ENCODE measurements around the gene IQSEC3.
"Not testable (repeated sequence)": the region's sequence is repeated elsewhere in the genome, so short reads cannot be mapped to it uniquely, and the experiment has no call there.

Gene IQSEC3

DNA sequence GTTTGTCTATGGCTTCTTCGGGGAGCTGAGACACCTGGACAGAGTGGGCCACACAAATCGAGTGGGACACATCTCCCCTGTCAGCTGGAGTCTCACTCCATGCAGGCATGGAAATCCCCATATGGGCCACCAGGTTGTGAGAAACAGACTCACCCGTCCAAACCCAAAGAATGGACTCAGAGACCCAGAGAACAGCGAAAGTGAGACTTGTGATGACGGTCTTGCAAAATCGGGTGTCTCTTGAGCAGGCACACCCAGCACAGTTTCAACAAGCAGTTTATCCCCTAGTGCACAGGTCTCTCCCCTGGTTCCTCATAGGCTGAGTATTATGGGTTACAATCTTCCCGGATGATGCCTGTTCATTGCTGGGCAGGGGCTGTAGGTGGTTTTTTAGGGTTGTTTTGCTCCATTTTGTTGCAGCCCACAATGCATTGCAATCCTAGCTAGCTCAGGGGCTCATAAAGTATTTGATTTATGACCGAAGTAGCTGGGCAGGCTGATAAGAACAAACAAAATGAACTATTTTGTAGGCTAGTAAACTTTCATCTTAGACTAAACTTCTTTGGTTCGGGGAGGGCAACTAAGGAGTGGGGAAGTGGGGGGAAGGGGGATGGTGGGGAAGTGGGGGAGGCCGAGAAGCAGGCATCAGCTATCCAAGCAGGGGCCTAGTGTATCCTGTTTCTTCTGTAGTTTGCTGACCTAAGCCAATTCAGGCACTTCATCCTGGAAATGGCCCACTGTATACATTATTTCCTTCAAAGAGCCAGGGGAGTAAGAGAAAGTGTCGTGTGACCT is 45.3 kb downstream of the IQSEC3 start:
- DNase-seq (ENCODE audit: low read depth): no peak

DNA sequence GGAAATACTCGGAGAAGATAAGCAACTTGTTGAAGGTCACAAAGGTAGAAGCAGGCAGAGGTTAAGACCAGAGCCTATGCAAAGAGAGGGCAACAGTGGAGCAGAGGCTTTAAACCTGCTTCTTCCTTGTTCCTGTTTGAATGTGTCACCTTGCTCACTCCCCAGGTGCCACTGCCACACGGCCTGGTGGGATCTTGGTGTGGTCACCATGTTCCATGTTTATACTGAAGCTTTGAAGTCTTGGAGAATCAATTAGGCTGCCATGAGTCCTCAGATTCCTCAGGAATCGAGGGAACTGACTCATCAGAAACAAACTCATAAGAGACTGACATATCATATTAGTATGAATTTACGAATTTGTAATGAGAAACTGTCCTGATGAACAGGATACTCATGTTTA is 46.8 kb downstream of the IQSEC3 start:
- no peak for DNase-seq (ENCODE audit: low read depth)

DNA sequence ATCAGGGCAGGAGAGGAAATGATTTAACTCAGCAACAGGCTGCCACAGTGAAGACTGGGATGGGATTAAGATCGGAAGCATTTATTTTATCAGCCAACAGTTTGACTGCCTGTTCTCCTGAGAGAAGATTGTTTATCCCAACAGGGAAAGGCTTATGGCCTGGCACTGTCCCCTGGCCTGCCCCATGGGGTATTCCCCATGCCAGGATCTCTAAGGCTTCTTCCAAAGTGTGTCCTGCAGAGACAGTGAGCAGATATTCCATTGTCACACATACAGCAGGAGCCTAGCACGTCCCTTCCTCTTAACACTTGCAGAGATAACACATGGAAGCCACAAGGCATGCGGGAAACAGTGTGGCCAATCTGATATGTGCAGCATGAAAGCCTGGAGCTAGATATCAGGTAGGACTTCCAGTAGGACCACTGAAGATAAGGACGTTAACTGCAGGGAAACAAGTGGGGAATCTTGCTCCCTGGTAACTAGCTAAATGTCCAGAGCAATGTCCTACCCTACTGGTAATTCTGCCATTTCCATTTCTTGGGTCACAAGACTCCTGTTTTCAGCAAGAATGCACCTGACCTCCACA is 48.2 kb downstream of the IQSEC3 start:
- DNase-seq (ENCODE audit: low read depth): no peak

DNA sequence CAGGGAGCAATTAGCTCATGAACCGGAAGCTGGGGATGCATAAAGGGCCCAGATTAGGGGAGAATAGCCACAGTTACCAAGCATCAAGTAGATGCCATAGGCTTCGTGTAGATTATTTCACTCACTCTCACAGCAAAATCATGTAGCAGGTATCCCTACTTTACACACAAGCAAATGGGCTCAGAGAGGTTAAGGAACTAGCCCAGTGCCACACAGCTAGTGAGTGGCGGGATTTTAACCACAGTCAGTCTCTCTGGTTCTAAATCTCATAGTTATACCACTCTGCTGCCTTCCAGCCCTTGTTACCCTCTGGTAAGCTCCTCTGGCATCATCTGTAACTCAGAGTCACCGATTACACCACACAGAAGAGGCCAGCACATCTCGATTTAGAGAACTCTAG is 49.0 kb downstream of the IQSEC3 start:
- DNase-seq (ENCODE audit: low read depth): no peak

DNA sequence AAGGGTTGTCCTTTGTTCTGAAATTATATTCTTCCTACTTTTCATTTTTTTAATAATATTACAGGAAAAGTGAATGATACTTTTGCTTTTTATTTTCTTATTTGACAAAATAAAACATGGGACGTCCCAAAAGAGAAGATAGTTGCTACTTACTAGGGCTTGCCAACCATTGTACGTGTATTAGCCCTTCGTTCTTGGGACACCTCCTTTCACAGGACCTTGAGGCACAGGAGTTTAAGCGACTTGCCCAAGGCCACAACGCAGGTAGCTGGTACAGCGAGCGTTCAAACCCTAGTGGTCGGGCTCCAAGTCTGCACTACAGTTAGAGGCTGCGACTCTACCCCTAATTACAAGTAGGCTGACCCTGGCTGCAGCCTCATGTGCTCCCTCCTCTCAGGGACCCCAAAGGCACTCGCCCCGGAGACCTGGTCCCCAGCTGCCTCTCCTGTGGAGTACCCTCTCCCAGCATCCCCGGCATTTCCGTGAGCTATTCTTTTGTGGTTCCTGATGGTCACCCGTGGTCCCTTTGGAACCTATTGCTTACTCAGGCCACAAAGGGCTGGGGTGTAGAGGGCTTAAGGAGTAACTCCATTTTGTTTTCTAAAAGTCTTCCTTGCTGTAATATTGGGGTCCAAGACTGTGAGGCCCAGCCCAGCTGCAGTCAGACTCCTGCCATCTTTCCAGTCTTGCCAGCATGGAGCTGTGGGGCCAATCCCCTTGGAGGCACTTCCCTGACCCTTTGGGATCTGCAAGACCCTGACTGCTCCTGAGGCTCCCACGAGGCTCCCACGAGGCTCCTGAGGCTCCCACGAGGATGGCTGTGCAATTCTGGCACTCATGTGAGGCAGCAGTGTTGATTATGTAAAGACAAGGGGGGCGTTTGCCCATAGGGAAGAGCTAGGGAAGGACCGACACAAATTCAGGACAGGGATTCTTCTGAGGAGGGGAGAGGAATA is 49.7 kb downstream of the IQSEC3 start:
- DNase-seq (ENCODE audit: low read depth): no peak

DNA sequence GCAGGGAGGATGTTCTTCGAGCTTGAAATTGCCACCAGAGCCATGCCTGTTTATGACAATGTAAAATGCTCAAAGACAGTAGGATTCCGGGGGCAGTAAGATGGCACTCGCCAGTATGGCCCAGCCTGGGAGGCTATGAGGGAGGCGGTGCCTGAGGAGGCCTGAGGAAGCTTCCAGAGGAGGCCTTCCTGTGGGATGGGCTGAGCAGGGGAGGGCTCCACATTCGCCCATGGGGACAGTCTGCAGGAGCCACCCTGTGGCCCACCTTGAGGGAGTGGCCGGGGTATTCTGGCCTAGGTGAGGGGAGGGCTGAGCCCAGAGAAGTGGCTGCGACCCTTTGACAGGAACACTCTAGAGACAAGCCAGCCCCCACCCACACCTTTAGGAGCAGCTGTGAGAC is 50.7 kb downstream of the IQSEC3 start:
- DNase-seq (ENCODE audit: low read depth): no peak

DNA sequence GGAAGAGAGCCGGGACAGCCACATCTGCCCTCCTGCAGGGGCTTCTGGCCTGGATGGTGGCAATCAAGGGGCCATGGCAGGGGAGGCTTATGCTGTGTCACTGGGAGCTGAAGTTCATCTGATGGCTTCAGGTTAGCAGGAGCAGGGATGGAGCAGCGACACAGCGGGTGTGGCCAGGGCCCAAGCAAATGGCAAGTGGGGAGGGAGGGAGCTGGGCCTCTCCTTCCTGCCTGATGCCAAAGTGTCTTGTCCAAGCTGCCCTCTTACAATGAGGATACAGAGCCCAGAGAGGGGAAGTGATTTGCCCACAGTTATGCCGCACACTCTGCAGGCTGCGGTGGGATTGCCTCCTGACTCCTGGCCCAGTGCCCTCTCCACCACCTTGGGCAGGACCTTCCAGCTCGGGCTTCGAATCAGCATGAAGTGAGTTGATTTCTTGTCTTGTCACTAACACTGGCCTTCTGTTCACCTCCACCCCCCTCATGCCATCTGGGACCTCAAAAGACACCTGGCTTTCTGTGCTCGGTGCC is 51.3 kb downstream of the IQSEC3 start:
- no peak for DNase-seq (ENCODE audit: low read depth)

DNA sequence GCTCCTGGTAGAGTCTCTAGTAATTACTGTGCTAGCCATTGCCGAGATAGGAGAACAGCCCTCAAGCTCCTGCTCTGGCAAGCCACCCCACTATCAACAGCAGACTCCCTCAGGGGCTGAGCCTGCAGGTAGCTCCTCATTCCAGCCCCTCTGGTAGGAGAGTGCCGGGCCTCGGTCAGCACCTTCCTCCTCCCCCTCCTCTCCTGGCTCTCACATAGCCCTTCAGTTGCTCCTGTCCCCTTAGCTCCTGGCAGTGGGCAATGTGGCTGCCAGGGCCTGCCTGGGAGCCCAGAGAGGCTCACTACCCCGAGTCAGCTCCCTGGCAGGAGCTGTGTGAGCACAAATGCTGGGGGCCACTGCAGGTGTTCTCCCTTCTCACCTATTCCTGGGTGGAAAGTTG is 52.0 kb downstream of the IQSEC3 start:
- DNase-seq (ENCODE audit: low read depth): no peak

DNA sequence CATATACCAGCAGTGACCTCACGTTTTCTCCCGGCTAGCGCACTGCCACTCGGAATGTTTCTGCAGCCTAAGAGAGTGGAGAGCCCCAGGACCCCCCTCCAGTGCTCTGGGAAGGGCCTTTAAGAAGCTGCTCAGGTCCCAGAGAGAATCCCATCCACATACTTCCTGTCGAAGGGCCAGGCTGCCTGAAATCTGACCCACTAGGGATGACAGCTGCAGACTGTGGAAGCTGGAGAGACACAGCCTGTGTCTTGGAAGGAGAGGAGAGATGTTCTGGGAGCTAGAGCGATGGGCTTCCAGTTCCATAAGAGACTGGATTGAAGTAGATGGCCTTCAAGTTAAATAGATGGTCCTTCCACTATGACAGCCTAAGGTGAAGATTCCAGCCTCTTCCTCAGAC is 54.4 kb downstream of the IQSEC3 start:
- DNase-seq (ENCODE audit: low read depth): no peak

DNA sequence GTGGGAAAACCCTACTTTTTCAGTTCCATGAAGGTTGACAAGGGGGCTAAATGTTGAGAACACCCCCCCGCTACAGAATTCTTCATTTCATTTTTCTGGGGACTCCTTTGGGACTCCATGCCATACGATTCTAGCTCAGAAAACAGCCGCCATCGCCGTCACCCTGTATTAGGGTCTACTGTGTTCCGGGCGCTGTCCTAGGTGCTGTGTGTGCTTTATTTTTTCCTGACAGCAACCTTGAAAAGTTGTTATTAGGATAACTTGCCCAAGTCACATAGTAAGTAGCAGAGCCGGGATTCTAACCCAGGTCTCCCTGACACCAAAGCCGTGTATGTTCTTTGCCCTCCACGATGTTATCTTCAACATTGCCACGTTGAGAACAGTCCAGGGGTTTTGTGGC is 55.1 kb downstream of the IQSEC3 start:
- DNase-seq (ENCODE audit: low read depth): no peak

DNA sequence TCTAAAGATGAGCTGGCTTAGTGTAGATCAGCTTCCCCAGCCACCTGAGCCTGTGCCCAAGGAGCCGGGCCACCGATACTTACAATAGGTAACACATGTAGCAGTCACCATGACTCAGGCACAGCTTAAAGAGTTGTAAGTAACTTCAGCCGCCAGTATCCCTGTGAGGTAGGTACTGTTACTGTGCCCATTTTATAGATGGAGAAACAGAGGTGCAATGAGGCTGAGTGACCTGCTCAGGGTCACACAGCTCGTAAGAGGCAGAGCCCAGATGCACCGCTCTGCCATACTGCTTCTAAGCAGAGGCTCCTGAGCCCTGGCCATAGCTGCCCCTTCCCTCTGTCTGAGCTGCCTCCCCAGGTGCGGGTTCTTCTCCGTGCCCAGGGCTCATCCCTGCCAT is 58.5 kb downstream of the IQSEC3 start:
- no peak for DNase-seq (ENCODE audit: low read depth)

DNA sequence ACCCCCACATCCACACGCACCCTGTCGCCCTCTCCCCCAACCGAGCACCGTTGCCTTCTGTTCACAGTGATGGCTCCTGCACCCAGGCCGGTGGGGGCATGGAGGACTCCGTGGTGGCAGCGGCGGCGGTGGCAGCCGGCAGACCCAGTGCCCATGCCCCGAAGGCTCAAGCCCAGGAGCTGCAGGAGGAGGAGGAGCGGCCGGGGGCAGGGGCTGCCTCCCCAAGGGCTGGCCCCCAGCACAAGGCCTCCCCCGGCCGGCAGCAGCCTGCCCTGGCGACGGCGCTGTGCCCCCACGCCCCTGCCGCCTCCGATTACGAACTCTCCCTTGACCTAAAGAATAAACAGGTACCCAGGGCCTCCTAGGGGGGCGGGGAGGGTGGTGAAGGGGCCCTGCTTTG is 59.0 kb downstream of the IQSEC3 start:
- no peak for DNase-seq (ENCODE audit: low read depth)

DNA sequence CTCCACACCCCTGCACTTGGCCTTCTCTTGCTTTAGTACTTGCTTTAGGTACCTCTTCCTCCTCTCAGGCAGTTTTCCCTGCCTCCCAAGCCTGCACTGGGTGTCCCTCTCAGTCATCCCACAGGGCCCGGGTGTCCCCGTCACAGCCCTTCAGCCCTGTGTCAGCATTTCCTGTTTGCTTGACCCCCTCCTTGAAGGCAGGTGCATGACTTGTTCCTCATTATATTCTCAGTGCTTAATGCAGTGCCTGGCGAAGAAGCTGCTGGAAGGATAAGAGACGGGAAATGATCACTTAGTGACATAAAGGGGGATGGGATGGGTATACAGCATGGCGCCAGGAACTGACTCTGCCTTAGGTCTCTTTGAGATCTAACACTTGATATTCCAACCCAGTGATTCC is 61.5 kb downstream of the IQSEC3 start:
- no peak for DNase-seq (ENCODE audit: low read depth)

DNA sequence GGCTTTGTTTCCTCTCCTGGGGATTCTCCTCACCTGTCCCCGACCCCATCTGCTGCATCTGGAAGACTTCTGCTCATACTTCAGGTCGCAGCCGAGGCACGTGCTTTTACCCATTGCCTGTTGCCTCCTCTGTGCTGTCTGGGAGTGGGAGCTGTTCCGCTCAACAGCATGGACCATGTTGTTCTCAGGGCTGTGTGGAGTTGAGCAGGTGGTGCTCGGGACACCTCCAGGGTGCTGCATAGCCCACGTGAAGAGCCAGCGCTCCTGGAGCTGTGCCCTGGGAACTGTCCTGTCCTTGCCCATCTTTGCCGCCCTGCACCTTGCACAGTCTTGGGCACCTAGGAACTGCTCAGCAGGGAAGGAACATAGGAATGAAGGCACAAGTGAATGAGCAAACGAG is 62.4 kb downstream of the IQSEC3 start:
- no peak for DNase-seq (ENCODE audit: low read depth)

DNA sequence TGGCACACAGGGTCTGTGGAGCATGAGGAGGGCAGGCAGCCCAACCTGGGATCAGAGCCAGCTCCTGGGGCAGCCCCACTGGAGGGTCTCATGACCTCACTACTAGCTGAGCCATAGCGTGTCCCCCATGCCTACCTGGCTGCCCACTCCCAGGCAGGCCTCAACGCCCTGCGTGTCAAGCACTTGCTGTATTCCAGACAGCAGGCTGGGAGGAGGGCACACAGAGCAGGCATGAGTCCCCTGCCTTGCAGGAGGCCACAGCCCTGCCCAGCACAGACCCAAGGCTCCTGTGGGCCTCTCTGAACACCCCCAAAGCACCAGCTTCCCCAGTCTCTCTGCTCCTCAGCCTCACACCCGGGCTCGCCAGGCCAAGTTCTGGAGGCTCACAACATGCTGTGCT is 64.0 kb downstream of the IQSEC3 start:
- DNase-seq (ENCODE audit: low read depth): no peak

DNA sequence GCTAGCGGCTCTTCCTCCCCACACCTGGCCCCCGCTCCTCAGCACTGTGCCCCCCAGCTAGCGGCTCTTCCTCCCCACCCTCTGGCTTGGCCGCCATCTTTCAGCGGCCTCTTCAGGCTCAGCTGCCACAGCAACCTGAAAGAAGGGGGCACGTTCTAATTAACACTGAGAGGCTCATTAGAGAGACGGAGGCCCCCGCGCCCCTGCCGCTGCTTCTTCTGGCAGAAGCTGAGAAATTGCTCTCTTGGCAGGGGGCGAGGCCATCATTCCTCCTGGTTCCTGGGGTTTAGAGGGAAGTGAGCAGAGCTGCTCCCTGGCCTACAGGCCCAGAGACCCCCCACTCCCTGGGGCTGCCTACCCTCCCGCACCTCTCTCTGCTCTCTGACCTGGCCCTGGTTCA is 64.4 kb downstream of the IQSEC3 start:
- DNase-seq (ENCODE audit: low read depth): no peak

DNA sequence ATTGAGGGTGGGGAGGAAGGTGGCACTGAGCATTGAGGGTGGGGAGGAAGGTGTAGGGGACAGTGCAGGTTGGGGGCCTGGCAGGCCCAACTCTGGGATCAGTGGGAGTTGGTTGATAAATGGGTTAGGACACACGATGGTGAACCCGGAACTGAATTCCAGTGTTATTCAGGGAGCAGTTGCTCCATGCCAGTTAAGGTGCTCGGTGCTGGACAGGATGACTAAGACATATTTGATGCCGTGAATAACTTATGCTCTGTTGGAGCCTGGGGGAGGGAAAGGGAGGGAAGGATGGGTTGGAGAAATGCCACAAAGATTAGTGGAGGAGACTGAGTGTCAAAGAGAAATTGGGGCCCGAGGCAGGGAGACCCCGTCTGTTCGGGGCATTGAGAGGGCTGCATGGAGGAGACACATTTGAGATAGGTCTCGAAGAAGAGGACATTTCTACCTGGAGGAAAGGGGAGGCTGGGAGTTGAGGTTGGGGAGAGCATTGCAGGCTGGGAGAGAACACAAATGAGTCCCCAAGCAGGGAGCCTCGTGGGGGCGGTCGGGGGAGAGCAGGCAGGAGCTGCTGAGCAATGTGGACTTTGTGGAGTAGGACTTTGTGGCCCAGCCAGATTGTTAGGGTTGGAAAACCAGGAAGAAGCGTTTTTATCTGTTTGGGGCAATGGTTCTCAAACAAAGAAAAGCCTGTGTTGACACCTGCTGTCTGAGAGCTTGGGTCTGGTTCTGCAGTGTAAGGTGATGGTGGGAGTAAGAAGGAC is 65.3 kb downstream of the IQSEC3 start:
- DNase-seq (ENCODE audit: low read depth): no peak

DNA sequence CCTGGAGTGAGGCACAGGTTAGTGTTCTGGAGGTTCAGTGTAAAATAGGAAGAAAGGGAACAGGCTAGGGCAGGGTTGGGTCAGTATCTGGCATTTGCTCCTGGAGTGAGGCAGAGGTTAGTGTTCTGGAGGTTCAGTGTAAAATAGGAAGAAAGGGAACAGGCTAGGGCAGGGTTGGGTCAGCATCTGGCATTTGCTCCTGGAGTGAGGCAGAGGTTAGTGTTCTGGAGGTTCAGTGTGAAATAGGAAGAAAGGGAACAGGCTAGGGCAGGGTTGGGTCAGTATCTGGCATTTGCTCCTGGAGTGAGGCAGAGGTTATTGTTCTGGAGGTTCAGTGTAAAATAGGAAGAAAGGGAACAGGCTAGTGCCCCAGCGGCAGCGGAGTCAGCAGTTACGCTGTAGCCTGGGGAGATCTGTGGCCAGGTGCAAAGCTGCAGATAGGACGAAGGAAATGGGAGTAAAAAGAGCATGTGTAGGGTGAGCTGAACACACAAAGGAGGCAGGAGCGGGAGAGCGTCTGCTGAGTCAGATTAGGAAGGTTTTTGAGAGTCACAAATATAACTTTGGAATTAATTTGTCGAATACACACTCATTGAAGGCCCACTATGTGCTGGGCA is 67.2 kb downstream of the IQSEC3 start:
- DNase-seq (ENCODE audit: low read depth): not testable (repeated sequence)

DNA sequence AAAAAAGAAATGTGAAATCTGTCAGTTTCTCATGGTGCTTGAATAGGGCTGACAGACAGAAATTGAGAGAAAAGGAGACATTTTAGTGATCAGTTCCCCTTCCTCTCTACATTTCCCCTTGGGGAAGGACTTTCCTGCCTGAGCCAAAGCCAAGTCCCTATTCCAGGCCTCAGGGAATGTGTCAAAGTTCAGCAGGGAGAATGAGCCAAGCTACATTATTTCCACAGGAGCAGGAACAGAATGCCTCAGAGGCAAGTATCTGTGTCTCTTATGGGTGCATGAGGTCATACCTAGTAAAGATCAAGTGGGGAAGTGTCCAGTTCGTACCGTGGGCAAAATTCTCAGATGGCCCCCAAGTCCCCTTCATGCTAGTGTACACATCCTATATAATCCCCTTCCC is 68.6 kb downstream of the IQSEC3 start:
- no peak for DNase-seq (ENCODE audit: low read depth)

DNA sequence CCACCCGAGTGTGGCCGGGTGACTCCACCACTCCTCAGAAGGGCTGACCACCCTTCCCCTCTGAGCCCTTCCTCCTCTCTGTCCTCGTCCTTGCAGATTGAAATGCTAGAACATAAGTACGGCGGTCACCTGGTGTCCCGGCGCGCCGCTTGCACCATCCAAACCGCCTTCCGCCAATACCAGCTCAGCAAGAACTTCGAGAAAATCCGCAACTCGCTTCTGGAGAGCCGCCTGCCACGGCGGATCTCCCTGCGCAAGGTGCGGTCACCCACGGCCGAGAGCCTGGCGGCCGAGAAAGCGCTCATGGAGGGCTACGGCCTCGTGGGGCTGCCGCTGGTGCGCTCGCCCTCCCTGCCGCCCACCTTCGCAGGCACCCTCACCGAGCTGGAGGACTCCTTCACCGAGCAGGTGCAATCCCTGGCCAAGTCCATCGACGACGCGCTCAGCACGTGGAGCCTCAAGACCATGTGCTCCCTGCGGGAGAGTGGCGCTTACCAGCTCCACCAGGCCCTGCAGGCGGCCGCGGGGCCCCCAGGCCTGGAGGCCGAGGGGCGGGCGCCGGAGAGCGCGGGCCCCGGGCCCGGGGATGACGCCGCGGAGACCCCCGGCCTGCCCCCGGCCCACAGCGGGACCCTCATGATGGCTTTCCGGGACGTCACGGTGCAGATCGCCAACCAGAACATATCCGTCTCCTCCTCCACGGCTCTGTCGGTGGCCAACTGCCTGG is 71.8 kb downstream of the IQSEC3 start:
- no peak for DNase-seq (ENCODE audit: low read depth)

Data from activated gamma-delta T cell treated with anti-CD3 and anti-CD28 coated beads, Interleukin-2, amount 50 U/mL, for 16 hours (primary cell).